MV-4-11 (cell line): ENCODE results near the gene PLXNA3.
"Not testable (repeated sequence)": the region's sequence is repeated elsewhere in the genome, so short reads cannot be mapped to it uniquely, and the experiment has no call there.

Experiments
- DNase-seq: peaks from one replicate; lab custom pipeline; 2025; lab: John Stamatoyannopoulos, UW

Gene PLXNA3

DNA sequence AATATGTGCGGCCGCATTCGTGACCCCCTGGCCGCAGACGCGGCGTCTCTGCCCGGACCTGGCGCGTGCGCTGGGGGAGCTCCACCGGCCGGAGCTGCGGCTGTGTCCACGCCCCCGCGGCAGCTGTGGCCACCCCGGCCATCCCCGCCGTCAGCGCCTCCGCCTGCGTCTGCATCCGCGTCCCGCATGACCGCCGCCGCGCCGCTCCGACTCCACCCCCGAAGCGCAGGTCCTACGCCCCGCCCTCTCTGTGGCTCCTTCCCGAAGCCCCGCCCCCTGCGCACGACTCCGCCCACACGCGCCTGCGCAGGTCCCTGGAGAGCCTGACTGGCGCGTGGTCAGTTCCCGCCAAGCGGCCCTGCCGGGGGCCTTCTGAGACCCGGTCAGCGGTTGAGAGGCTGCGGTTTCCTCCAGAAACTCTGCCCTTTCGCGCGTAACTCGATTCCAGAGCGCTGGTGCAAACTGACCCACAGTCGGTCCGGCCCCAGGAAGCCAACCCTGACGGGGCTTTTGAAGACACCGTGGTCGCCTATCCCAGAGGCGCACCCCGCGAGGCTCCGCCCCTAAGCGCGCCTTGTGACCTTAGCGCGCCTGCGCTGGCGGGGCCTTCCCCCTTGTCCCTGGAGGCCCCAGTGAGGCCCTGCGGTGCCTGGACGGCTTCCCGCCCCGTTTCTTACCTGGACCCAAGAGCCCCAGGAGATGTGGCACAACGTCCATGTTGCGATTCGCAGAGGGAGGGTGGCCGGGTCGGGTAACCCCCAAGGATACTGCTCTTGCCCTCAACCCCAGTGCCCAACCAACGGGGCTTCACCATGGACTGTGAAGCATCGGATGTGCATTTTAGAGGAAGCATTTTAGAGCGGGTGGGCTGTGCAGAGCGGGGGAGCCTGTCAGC, 20.9 kb downstream of the PLXNA3 start, which contains the start of gene LAGE3:
Gene LAGE3, minus strand, starts transcription at position 554 of the 895 bp plus-strand sequence. Its CDS starts 366 bp downstream, at position 188.
- peak; percentile 87 for DNase-seq

GRCh38 chrX:154481195-154481594, 23.1 kb downstream of the PLXNA3 start:
- DNase-seq: no peak

DNA sequence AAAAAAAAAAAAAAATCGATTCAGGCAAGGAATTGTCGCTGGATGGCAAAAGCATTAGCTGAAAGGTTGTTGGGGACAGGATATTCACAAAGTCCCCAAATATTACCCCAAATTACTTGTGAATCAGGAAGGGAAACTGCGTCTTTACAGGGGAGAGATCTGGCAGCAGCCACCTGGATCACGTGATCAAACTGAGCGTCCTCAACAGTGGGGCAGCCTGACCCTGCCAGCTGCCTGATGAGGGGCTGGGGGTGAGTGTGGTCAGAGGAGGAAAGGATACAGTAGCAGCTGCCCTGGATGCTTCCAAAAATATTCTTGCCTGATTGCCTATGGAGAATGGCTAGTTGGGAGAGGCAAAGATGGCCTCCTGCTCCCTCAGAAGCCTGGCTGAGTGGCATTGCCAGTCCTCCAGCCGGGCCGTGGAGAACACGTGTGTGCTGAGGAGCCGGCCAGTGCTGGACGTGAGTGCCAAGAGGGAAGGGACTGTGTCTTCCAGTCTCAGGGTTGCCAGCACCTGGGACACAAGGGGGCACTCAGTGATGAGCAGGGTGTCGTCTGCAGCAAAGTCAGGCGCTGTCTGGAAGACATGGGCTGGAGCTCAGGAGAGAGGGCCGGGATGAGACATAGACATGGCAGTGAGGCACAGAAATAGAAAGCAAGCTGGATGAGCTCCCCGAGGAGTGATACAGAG, 24.0 kb downstream of the PLXNA3 start:
- DNase-seq: no peak

DNA sequence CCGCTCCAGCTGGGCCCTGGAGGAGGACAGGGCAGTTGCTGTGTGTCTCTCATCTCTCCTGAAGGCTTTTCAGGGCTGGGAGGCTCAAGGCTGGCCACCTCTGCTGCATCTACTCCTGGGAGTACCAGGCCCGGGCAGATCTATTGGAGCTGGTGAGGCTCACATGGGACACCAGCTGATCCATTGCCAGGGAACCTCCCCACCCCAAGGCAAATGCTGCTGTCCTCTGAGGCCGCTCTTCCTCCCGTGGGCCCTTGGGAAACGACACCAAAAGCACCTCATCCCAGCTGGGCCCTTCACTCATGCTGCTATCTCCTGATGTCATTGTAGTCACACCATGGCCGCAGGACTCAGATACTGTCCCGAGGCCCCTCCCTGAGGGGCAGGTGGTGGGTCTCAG, 24.7 kb downstream of the PLXNA3 start:
- no peak for DNase-seq

DNA sequence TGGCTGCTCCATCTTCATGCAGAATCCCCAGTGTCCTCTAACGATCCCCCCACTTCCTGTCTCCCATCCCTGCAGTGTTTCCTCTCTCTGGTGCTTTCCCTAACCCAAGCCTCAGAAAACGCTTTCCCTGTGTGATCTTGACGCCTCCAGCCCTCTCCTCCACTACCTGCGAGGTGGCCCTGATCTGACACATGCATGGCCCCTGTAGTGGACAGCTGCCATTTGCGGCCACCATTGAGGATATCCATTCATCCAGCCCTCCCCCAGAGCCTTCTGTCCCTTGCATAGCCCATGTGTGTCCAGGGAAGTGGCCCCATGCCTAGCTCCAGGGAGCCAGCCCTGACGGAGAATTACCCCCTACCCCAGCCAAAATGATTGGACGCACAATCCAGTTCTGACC, 25.2 kb downstream of the PLXNA3 start:
- no peak for DNase-seq

GRCh38 chrX:154484255-154485149, 26.4 kb downstream of the PLXNA3 start:
- DNase-seq: no peak

DNA sequence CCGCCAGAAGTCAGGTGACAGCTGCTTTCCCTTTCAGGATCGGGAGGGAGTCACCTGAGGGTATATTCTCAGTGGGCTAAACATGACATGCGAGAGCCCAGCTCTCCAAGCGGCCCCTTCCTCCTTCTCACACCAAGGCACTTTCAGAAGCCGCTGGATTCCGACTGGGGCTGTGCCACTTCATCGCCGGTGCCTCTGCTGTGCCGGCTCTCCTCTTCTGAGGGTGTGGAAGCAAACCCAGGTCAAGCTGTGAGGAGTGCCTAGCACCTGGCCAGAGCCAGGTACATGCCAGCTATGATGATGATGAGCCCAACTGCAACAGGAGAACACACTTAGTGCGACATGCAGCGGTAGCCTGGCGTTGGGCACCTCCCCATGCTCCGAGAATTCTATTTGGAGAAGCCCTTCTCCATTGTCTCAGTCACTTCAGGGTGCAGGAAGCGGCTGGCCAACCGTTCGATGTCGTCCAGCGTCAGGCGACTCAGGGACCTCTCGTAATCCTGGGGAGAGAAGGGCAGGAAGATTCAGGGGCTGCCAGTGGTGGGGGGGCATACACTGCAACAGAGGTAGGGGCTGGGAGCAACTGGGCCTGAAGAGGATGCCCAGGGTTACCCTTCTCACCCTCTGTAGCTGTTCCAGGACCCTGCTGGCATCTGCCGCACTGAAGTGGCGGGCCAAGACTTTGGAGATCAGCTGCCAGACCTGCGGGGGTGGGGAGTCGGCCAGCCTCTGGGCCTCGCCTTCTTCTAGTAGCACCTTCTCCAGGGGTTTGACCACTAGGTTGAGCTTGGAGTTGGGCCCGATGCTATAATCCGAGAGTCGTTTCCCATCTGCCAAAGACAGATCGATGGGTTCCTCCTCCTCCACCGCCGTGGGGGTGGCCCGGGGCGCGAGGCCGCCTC, 27.3 kb downstream of the PLXNA3 start:
- DNase-seq: no peak

GRCh38 chrX:154486052-154486395, 27.9 kb downstream of the PLXNA3 start:
- DNase-seq: no peak

- peak; percentile 16 for DNase-seq
Observed at GRCh38 chrX:154486396-154487207, 28.5 kb downstream of the PLXNA3 start, which contains the start of gene UBL4A. UBL4A (minus strand) TSS chrX:154486615; CDS start chrX:154486584, 31 bp downstream.

GRCh38 chrX:154487518-154488290, 29.6 kb downstream of the PLXNA3 start:
- no peak for DNase-seq

GRCh38 chrX:154488336-154489075, 30.4 kb downstream of the PLXNA3 start:
- no peak for DNase-seq

DNA sequence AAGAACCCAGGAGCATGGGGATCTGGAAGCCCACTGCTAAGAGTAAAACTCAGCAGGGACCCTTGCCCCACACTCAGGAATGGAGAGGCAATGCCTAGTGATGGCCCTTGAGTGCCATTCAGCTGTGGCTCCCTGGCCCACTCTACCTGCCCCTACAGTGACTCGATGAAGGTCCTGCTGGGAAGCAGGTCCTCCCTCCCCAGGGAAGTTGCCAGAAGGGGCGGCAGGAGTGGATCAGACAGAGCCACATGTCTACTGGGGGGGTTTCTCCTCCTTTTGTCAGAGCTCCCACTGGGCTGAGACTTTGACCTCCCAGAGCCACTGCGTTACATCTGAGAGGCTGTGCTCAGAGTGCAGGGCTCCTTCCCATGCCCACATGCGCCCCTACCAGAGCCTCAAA, 31.1 kb downstream of the PLXNA3 start:
- DNase-seq: no peak

- no peak for DNase-seq
Observed at GRCh38 chrX:154490021-154490413, 31.9 kb downstream of the PLXNA3 start.

- DNase-seq: peak; percentile 88
Observed at GRCh38 chrX:154490414-154491083, 32.5 kb downstream of the PLXNA3 start, which contains the start of gene SLC10A3. SLC10A3 (minus strand) TSS chrX:154490629; CDS start chrX:154488940, 1,689 bp downstream.

DNA sequence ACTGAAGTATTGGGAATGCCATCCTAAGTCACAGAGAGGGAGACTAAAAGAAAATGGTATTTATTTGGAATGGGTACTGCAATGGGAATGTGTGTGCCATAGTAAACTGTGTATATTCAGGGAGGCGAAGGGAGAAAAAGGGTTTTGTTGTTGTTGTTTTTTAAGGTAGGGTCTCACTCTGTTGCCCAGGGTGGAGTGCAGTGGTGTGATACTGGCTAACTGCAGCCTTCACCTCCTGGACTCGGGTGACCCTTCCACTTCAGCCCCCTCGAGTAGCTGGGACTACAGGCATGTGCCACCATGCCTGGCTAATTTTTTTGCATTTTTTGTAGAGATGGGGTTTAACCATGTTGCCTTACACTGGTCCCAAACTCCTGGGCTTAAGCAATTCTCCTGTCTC, 36.6 kb downstream of the PLXNA3 start:
- no peak for DNase-seq

GRCh38 chrX:154495472-154495922, 37.4 kb downstream of the PLXNA3 start:
- no peak for DNase-seq

- DNase-seq: not testable (repeated sequence)
Observed at GRCh38 chrX:154496591-154497137, 38.6 kb downstream of the PLXNA3 start.

DNA sequence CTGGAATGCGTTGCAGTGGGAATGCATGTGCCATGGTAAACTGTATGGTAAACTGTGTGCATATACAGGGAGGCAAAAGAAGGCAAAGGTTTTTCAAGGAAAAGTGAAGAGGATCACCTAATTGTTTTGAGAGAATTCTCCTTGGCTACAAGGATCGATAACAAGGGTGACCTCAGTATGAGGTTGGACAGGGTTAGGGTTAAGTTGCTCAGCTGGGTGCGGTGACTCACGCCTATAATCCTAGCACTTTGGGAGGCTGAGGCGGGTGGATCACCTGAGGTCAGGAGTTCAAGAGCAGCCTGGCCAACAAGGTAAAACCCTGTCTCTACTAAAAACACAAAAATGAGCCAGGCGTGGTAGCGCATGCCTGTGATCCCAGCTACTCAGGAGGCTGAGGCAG, 43.3 kb downstream of the PLXNA3 start:
- not testable (repeated sequence) for DNase-seq
